Hematopoietic multipotent progenitor cell treated with erythropoietin and hydrocortisone succinate and interleukin-3 and kit ligand, for 4 days (in vitro differentiated cells): Measurements from ENCODE around the gene FRMPD3.

Experiments
- DNase-seq: peaks from one replicate; pipeline ENCODE4 v3.0.0-alpha.2; 2015

Gene FRMPD3

DNA sequence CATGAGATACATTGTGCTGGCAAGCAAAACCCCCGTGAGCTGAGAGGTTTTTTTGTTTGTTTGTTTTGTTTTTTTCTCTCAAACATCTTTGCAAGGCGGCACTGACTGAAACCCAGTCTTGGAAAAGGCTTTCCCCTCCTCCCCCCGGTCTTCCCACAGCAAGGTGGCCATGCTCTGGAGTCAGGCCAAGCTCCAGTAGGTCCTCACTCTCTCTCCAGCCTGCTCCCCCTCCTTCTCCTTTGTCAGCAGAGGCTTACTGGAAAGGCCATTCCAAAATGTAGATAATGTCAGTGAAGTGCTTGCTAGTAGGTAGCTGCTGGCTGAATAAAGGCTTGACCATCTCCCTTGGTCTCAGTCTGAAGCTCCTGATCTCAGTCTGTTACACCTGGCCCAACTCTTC, 32.6 kb downstream of the FRMPD3 start:
- no peak for DNase-seq

DNA sequence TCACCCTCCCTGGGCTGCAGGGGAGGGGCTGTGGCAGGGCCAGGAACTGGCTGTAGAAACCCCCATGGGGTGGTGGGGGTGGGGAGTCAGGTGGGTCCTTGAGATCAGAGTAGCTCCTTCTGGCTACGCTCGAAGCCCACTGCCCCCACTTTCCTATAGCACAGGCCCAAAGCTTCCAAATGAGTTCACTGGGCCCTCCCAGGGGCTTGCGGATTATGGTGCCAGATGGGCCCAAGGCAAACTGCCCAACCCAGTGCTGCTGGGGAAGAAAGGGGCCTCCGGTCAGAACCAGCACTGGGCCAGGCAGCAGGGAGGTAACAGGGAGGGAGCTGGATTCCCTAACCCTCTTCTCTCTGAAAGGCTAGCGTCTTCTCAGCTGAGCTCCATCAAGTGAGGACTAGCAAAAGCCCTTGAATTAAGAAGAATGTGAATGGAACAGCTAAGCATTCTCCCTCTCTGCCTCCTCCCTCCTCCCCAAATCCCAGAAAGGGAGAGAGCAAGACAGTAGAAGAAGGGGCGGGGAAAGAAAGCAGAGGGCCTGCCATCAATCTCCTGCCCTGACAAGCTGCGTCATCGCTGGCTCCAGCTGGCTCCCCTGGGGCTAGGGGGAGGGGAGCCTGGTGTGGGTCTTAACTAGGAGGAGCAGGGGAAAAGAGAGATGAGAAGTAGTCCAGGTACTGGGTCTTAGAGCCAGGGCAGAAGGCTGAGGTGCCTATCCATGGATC, 34.7 kb downstream of the FRMPD3 start:
- DNase-seq, result no peak

GRCh38 chrX:107485013-107485412, 35.6 kb downstream of the FRMPD3 start:
- peak; percentile 13 for DNase-seq

DNA sequence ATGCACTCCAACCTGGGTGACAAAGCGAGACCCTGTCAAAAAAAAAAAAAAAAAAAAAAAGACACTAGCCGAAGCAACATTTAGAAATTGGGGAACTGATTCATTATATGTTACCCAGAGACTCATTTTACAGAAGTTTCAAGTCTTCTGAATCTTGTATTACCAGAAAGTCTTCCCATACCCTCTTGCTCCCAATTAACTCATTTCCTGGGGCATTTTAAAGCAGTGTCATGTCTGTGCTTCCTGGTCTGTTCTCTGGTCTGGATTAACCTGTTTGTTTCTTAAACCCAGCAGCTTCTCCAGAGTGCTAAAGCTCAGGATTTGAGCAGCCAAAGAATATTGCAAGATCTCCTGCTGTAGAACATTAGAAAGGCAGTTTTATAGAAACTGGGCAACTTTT, 43.7 kb downstream of the FRMPD3 start:
- DNase-seq, result no peak

DNA sequence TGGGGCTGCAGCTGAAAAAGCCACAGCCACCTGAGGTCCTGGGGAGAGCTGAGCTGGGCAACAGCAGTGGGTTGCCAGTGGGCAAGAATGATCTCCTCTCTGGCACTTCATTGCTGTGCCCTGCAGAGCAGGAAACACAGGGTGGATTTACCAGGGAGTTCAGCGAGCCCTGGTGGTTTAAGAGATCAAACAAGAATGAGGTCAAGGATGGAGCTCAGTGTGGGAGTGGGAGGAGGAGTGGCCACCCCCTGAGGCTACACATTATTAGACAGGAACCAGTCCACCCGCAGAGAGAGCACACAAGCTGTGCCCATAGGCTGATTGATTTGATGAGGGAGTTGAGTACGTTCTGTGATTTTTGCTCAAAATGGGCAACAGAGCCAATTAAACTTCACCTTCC, 47.3 kb downstream of the FRMPD3 start:
- DNase-seq, result no peak
